ENCODE data around the gene WDR59. TPM values are rescaled to one million over a fixed set of nuclear protein-coding genes. Genes with fewer than 3 reads are reported as not detected.

WDR59 gene
- polyA plus RNA-seq, 1 donor (not counting 4 experiments of a cell fraction or from before 2014, with no cell fraction given), result 59.7 TPM

- DNase-seq (ENCODE audit: low read depth, low spot score) (no peak), FAIRE-seq (no peak)
- H2AFZ ChIP-seq (ENCODE audit: control insufficient read depth, low read length), result no peak overlapping the region
Measured at GRCh38 chr16:74830648-74831047, 154.3 kb downstream of the WDR59 start.

GRCh38 chr16:74829637-74830036 lies 155.3 kb downstream of the WDR59 start:
- DNase-seq (ENCODE audit: low read depth, low spot score) (no peak), FAIRE-seq (no peak)
- H3K79me2 ChIP-seq (ENCODE audit: control insufficient read depth, insufficient read depth, low read length), result no peaks in the 10 kb centered on the region
- dilution Hi-C loops (cut with MboI; ENCODE audit: extremely low pct_ligation_motif_present, low sequenced_read_pairs), result no loop called here
- H3K9me1 ChIP-seq (ENCODE audit: control insufficient read depth, extremely low read depth, insufficient read depth, low read length), result no peaks in the 10 kb centered on the region
- no peak overlapping the region for H3K4me2 ChIP-seq (ENCODE audit: control insufficient read depth, extremely low read depth, insufficient read depth, low read depth, low read length)
- no peak overlapping the region for H3K4me3 ChIP-seq (ENCODE audit: control insufficient read depth in 2 of 3, extremely low read depth in 1 of 3, insufficient read depth in 2 of 3, low read depth in 1 of 3, low read length in 3 of 3)
- no peaks in the 10 kb centered on the region for H3K9me3 ChIP-seq (ENCODE audit: control insufficient read depth, low read depth, low read length)
- no peaks in the 10 kb centered on the region for H3K4me1 ChIP-seq (ENCODE audit: control insufficient read depth, extremely low read depth, insufficient read depth, low read length)
- H3K9ac ChIP-seq (ENCODE audit: control insufficient read depth, extremely low read depth, insufficient read depth, low read length), result no peak overlapping the region
- H3K36me3 ChIP-seq (ENCODE audit: control insufficient read depth in 2 of 2, extremely low read depth in 1 of 2, insufficient read depth in 2 of 2, low read length in 2 of 2), result no peaks in the 10 kb centered on the region
- no peak overlapping the region for H3K27ac ChIP-seq (ENCODE audit: control insufficient read depth, insufficient read depth, low read length)
- H2AFZ ChIP-seq (ENCODE audit: control insufficient read depth, low read length), result no peak overlapping the region
- no peaks in the 10 kb centered on the region for H4K20me1 ChIP-seq (ENCODE audit: control insufficient read depth, extremely low read depth, insufficient read depth, low read length)
- TF ChIP-seq EZH2 (IDR thresholded peaks at IDR 0.05; ENCODE audit: low read length) (no peak), CTCF (optimal IDR thresholded peaks at IDR 0.05 in 1 of 3, IDR thresholded peaks at IDR 0.05 in 1 of 3, conservative IDR thresholded peaks at IDR 0.05 in 1 of 3; ENCODE audit: extremely low read depth in 1 of 3, insufficient read depth in 2 of 3, low read length in 3 of 3) (no peak)
- no peaks in the 10 kb centered on the region for H3K27me3 ChIP-seq (ENCODE audit: control insufficient read depth, extremely low read depth, insufficient read depth, low read length)

More at GRCh38 chr16:74830648-74831047, 154.3 kb downstream of the WDR59 start:
- Histone ChIP-seq H3K27ac (ENCODE audit: control insufficient read depth, insufficient read depth, low read length) (no peak overlapping the region), H3K27me3 (ENCODE audit: control insufficient read depth, extremely low read depth, insufficient read depth, low read length) (no peaks in the 10 kb centered on the region), H3K9me1 (ENCODE audit: control insufficient read depth, extremely low read depth, insufficient read depth, low read length) (no peaks in the 10 kb centered on the region), H3K36me3 (ENCODE audit: control insufficient read depth in 2 of 2, extremely low read depth in 1 of 2, insufficient read depth in 2 of 2, low read length in 2 of 2) (no peaks in the 10 kb centered on the region), H3K79me2 (ENCODE audit: control insufficient read depth, insufficient read depth, low read length) (no peaks in the 10 kb centered on the region), H3K9me3 (ENCODE audit: control insufficient read depth, low read depth, low read length) (no peaks in the 10 kb centered on the region), H3K4me2 (ENCODE audit: control insufficient read depth, extremely low read depth, insufficient read depth, low read depth, low read length) (no peak overlapping the region), H4K20me1 (ENCODE audit: control insufficient read depth, extremely low read depth, insufficient read depth, low read length) (no peaks in the 10 kb centered on the region), H3K4me1 (ENCODE audit: control insufficient read depth, extremely low read depth, insufficient read depth, low read length) (no peaks in the 10 kb centered on the region), H3K9ac (ENCODE audit: control insufficient read depth, extremely low read depth, insufficient read depth, low read length) (no peak overlapping the region), H3K4me3 (ENCODE audit: control insufficient read depth in 2 of 3, extremely low read depth in 1 of 3, insufficient read depth in 2 of 3, low read depth in 1 of 3, low read length in 3 of 3) (no peak overlapping the region)
- no peak for TF ChIP-seq CTCF (optimal IDR thresholded peaks at IDR 0.05 in 1 of 3, IDR thresholded peaks at IDR 0.05 in 1 of 3, conservative IDR thresholded peaks at IDR 0.05 in 1 of 3; ENCODE audit: extremely low read depth in 1 of 3, insufficient read depth in 2 of 3, low read length in 3 of 3)
- TF ChIP-seq EZH2 (IDR thresholded peaks at IDR 0.05; ENCODE audit: low read length), result no peak
- dilution Hi-C loops (cut with MboI; ENCODE audit: extremely low pct_ligation_motif_present, low sequenced_read_pairs), result no loop called here

Data from keratinocyte (primary cell).